ENCODE measurements around the gene PEX13.

GRCh38 chr2:61055557-61055956, 38.0 kb downstream of the PEX13 start:
- TF ChIP-seq POLR2A (IDR thresholded peaks at IDR 0.05), result no peak
- TF ChIP-seq CTCF (IDR thresholded peaks at IDR 0.05), result no peak
